HG03060 (cell line): ENCODE data around the gene SNX10.

ENCODE experiments used
- ATAC-seq: cut with Tn5 transposase; IDR thresholded peaks from one replicate; pipeline ENCODE4 v1.9.1; 2021; ENCODE audit warnings: low read depth, moderate number of reproducible peaks; ENCODE audit not compliant: unreplicated experiment

The SNX10 gene

DNA sequence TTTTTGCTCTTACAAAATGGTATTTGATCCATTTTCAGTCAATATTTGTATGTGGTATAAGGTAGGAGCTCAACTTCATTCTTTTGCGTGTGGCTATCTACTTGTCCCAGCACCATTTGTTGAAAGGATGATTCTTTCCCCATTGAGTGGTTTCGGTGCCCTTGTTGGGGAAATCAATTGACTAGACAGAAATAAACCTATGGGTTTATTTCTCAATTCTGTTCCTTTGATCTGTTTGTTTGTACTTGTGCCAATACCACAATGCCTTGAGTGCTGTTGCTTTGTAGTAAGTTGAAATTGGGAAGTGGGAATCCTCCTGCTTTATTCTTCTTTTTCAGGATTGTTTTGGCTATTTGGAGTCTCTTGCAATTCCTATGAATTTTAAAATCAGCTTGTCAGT lies 41.0 kb downstream of the SNX10 start:
- no peak for ATAC-seq

DNA sequence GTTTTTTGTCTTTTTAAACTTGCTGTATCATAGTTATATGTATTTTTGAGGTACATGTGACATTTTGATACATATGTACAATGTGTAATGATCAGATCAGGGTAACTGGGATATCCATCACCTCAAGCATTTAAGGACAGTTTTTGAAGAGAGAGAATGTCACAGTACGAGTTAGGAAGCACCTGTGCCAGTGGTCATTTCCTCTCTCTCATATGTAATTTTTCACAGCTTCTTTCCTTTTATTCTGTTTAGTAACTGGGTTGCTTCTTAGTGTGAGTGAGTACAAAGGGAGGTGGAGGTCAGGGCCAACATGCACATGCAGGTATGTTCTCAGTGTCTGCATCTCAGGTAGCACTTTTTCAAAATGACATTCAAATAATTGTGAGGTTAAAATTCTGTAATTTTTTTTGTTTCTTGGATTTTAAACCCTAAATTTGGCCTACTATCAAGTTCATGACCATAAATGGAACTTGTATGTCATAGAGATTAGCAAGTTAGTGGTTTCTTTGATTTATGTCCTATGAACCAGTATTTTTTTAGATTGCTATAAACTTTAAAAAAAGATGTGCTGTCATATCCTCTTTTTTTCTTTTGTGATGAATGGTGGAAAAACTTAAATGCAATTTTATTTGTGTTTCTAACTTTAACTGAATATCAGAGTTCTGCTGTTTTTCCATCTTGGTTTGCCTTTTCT lies 42.7 kb downstream of the SNX10 start:
- no peak for ATAC-seq

DNA sequence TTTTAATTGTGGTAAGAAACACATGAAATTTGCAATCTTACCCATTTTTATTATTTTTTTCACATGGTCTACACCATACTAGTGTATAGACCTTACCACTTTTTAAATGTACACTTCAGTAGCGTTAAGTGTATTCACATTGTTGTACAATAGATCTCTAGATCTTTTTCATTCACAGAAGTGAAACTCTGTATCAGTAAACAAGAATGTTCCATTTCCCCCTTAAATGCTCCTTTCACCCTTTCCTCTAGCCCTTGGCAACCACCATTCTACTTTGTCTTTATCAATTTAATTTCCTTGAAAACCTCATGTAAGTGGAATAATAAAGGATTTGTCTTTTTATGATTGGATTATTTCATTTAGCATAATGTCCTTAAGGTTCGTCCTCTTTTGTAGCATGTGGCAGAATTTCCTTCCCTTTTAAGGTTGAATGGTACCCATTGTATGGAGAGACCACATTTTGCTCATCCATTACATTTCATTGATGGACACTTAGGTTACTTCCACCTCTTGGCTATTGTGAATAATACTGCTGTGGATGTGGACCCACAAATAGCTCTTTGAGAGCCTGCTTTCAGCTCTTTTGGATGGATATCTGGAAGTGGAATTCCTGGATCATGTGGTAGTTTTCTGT lies 45.7 kb downstream of the SNX10 start:
- no peak for ATAC-seq

DNA sequence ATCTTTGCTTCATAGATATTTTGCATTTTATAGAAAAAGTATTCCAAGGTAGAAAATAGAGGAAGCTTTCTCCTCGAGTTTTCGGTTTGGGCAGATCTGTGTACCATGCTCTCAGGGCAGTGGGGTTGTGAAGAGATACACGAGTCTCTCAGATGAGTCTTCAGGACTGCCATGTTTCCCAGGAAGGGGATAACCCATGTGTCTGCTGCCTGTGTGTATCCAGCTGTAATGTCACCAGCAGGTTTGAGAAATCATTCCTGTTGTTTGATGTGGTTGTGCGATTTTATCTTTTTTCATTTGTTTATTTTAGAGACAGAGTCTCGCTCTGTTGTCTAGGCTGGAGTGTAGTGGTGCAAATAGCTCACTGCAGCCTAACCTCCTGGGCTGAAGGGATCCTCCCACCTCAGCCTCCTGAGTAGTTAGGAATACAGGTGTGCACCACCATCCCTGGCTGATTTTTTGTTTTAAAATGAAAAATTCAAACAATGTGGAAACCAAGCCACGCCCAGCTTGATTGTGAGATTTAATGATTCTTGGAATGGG lies 48.9 kb downstream of the SNX10 start:
- ATAC-seq, result no peak

DNA sequence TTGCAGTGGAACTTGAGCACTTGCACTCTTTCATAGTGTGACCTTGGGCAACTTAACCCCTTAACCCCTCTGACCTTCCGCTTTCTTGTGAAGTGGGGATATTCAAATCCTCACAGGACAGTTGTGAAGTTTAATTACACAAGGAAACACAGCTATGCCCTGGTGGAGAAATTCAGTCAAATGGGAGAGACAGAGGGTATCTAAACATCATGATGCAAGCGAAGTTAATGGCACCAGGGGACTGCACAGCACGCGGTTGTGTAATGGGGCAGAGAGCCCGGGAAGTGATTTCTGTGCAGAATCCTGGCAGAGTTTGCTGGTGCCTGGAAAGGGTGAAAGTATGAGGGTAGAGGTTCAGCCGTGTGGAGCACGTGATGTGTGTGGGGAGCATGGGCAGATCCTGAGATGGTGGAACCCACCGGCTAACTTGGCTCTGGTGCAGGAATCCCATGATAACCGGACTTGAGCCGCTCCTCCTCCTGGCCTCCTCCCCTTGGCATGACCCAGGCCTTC lies 51.7 kb downstream of the SNX10 start:
- ATAC-seq, result no peak

DNA sequence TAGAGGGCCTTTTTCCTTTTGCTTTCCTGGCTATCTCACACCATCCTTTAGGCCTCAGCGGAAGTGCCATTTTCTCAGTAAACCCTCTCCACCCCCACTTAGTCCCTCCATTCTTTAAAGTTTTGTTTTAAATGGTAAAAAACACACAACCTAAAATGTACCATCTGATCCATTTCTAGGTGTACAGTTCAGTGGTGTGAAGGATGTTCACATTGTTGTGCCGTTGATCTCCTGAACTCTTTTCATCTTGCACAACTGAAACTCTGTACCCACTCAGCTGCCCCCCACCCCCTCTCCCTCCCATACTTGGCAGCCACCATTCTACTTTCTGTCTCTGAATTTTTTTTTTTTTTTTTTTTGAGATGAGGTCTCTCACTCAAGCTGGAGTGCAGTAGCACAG lies 52.2 kb downstream of the SNX10 start:
- ATAC-seq, result no peak

DNA sequence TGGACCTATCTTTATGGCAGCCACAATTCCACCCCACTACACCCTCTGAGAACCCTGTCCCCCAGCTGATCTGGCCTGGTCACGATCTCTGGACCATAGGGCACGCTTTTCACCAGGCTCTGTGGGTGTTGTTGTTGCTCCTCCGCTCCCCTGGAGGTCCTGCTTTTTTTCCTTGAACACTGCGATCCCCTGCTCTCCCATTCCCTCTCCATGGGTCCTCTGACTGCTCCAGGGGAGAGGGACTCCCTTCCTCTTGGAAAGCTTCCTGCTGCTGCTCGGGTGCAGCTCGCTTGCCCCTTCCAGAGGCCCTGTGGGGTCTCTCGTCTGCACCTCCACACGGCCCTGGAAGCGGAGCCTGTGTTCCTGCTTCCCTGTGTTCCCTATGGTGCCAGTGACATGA lies 53.5 kb downstream of the SNX10 start:
- ATAC-seq, result no peak

DNA sequence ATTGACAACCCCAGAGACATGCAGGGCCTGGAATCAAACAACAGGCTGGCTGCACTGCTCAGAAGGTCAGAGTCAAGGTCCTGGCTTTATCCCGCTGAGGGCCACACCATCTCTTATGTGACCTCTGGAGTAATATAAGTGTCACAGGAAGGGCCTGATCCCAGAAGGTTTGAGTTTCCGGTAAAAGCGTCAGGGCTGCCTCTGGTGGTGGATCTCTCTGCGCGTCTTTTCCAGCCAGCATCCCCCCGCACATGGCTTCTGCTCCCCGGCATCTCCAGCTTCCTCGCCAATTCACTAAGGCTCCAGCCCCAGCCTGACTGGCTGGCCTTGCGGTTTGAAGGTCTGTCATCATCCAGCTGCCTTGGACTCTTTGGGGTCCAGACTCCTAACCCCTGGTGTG lies 54.2 kb downstream of the SNX10 start:
- ATAC-seq, result no peak

DNA sequence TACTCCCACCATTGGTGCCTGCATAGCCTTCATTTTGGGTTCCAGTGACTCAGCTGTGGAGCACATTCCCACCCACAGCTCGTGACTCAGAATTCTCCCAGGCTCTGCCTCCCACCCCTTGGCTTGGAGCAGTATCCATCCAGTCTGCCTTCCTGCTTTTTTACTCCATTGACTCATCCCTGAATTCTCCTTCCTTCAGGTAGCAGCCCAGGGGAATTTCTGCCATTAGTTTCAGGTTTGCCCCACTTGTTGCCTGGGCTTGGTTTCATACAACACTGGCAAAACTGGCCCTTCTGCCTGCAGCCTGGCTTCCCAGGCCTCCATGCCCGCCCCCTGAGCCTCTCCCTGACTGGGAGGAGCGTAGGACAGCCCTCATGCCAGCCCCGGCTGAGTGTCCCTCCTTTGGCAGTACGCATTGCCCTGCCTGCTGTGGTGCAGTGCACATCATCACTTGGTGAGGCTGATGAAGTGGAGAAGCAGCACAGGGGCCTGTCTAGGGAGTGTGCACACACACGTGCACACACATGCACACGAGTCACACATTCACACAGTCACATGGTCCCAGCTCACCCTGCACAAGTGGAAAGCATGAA lies 55.0 kb downstream of the SNX10 start:
- no peak for ATAC-seq

DNA sequence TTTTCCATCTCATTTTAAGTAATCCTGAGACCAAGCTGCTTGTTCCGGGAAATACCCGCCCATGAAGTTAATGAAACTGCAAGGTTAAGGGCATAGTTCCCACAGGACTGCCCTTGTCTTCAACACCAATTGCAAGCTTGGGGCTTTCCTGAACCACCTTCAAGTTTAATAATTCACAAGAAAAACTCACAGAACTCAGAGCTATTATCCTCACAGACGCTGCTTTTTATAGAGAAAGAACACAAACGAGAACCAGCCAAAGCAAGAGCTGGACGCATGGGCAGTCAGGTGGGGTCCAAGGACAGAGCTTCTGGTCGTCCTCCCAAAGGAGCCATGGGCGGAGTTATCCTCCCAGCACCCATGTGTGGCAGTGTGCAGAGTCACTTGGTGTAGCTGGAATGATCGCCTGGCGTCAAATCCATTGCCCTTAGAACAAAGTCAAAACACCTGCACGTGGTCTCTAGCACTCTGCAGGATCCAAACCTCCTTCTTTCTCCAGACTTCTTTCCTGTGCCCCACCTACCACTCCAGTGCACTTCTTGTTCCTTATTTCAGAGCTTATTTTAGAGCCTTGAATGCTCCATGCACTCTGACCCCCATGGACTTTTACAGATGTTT lies 56.7 kb downstream of the SNX10 start:
- ATAC-seq, result no peak

DNA sequence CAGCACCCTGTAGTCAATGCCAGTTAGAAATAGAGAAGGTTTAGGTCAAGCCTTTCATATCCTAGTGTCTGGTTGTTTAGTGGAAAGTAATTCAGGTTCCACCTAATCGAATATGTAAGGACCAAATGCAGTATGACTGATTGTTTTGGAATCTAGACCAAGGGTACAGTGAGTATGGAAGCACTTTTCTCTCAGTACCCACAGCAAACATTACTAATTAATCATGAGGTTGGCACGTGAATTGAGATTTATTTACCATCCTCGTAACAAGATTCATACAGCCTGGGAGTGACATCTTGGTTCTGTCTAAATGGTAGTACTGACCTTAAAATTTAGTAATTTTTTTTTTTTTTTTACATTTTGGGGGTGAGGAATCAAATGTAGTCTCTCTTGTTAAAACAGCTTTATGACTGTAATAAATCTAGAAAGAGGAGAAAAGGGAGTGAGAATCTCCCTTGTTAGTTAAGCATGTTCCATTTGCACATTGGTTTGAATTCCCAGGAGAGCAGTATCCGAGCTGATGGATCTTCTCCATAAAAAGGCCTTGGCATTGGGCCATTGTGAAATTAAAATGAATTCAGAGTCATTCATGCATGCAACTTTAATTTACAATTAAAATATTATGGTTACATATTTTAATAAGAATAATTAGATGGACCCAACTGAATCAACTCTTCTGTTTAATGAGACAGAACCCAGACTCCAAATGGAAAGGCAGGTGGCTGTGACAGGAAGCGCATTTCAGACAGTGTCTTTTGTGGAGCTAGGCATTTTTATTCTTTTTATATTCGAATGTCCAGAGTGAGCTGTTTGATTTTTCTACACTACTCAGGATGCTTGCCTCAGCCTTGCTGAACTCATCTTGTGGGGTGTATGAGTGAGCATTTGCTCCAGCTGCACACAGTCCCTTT lies 57.6 kb downstream of the SNX10 start:
- ATAC-seq, result no peak

DNA sequence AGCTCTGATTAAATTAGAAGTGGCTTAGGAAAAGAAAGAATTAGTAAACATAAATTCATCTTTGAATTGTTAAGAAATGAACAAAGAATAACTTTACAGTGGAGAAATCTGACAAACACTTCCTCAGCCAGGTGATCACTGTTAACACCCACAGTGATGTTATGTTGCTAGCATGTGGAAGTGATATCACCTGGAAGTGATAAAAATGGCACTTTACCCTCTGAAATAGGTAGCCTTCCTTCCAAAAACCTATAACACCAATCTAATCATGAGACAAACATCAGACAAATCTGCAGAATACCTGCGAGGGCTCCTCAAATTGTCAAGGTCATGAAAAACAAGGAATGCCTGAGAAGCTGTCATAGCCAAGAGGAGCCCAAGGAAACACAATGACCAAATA lies 59.5 kb downstream of the SNX10 start:
- no peak for ATAC-seq

DNA sequence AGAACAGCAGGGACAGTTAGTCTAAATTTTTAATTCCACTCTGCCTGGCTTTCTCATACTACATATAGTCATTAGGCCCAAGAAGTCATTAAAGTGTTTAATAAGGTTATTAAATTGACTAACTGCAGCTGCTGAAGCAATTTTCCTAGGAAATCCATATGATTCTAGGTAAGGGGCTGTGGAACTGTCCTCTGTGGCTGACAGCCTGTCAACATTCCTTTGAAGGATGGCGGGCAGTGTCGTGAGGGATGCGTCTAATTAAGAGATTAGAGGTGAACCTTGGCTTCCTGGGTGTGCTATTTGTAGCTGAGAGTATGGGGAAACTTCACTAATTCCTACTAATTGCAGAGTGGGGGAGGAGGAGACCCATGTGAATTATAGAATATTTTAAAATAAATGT lies 64.6 kb downstream of the SNX10 start:
- no peak for ATAC-seq

DNA sequence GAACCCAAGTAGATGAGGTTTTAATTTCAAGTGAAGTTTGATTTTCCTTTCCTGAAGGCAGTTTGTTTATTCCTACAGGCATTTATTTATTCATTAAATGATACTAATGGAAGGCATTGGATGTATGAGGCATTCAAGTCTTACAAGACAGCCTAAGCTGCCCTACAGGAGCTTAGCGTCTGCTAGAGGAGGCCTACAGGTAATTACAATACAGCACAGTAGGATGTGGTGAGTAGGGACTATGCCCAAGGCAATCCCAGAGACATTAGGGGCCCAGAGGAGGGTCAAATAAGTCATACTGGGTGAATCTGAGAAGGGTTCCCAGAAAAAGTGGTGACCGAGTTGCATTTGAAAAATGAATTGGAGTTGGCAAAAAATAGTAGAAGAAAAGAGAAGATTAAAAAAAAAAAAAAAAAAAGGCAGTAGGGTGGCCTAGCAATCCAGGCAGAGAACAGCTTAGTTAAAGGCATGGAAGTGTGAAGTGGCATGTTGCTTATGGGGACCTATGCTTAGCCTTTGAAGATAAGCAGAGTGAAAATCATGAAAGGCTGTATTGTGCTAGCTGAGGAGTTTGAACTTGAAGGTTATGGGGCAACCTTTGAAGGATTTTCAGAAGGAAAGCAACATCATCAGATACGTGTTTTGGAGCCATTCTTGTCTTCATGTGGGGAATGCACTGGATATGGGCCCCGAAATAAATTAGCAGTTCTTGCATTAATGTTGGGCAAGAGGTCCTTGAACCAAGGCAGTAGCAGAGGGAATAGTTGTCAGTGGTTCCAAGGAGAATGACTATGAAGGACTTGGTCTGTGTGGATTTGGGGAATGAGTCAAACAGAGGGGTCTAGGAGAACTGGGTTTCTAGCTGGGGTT lies 65.5 kb downstream of the SNX10 start:
- ATAC-seq, result no peak

DNA sequence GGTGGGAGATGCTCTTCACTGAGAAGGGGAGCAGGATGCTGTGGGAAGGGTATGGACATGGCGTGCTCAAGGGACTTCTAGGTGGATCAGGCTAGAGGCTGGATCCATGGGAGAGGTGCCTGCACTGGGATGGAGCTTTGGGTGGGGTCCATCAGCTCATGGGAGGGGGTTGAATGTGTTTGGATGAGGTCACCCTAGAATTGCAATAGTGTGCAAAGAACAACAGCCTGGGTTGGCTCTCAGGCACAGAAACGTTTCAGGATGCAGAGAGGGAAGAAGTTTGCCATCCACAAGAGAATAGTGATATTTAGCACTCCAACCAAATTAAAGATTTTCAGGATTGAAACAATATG lies 66.1 kb downstream of the SNX10 start:
- no peak for ATAC-seq

DNA sequence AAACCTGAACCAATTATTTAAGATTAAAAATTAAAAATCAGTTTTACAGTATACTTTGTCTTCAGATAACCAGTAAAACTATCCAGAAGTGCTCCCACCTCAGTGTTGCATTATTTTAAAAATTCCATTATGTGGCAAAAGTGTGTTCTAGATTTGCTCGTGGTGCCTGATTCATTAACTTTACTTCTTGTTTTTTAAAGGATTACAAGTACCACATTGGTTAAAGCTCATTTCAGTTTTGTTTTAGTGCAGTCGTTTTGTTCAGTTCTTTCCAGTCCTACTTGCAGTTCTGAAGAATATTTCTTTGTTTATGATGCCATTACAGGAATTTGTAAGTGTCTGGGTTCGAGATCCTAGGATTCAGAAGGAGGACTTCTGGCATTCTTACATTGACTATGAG lies 69.0 kb downstream of the SNX10 start:
- ATAC-seq, result no peak

DNA sequence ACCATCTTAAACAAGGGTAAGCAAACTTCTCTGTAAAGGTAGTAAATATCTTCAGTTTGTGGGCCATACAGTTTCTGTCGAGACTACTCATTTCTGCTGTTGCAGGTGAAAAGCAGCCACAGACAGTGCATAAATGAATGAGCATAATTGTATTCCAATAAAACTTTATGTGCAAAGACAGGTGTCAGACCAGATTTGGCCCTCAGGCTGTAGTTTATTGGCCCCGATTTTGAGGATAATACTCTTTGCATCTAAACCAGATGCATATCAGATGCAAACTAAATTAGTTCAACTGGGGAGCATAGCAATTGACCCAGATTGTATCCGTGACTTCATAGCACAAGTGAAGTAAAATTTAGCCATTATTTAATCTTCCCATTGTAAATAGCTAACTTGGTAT lies 70.0 kb downstream of the SNX10 start:
- no peak for ATAC-seq

DNA sequence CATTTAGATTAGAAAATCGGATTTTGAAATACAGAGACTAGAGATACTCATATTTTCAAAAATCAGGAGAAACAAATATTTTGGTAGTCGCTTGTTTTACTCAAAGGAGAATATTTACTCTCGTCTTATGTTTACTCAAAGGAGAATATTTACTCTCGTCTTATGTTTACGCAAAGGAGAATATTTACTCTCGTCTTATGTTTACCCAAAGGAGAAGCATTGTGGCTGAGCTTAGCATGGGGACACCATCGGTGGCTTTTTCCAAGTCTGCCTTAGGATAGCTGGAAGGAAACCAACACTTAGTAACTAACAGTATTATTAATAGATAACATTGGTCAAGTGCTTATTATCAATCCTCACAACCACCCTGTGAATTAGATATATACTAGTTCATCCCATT lies 71.8 kb downstream of the SNX10 start:
- ATAC-seq, result no peak

DNA sequence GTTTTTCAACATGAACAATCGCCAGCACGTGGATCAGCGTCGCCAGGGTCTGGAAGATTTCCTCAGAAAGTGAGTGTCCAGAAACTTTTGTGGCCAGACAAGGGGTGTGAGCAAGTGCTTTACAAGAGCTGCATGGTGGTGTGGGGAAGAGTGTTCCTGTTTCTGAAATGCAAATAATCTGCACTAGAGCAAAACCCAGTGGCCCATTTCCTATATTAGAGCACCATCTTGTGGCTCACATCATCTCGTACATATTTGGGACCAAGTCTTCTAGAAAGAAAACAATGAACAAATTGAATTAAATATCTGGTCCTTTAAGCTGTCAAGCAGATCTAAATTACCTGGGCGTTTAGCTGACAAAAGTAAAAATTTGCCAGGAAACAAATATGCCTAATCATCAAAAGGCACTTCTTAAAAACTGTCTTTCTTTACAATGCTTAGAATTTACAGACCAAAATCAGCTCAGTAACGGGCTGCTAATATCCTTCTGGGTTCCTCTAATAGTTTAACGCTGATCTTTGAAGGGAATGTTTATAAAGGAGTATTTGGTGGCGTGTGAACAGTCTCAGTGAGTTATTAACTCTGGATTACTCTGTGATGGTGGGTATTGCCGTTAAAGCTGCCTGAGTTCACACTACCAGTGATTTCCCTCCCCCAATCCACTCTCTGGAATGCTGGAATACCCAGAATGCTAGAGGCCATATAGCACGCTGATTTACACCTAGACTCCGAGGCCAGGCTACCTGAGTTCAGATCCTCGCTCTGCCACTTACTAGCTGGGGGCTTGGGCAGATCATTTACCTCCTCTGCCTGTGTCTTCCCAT lies 73.6 kb downstream of the SNX10 start:
- ATAC-seq, result peak; percentile 66
